Measurements from ENCODE around the gene TMEM30A.

The TMEM30A gene

DNA sequence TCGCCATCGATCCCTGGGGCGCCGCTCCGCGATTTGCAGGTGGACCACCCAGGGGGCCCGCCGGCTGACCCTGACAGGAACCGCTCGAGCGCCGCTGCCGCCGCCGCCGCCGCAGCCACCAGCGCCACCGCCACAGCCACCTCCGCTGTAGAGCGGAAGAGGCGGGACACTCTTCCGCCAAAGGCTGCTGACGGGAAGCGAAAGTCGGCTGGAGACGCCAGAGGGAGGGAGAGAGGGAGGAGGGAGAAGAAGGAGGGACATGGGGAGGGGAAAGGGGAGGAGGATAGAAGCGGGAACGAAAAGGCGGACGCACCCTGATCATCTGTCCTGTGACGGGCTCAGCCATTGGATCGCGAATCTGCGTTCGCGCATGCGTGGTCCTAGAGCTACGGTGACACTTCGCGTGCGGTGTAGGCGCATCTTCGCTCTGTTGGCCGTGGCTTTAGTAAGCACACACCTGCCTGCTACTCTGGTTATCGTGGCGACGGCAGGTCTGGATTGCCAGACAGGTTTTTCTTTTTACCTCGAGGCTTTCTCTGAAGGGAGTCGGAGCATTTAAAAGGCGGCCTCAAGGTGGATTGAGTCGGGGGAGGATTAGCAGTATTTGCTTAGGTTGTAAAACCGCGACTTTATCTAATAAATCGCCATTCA, at the start of gene TMEM30A:
TMEM30A (minus strand) TSS at position 161 of the 651 bp plus-strand sequence; CDS start at position 7, 154 bp downstream.
- peak; percentile 96 for DNase-seq (ENCODE audit: low read depth)

DNA sequence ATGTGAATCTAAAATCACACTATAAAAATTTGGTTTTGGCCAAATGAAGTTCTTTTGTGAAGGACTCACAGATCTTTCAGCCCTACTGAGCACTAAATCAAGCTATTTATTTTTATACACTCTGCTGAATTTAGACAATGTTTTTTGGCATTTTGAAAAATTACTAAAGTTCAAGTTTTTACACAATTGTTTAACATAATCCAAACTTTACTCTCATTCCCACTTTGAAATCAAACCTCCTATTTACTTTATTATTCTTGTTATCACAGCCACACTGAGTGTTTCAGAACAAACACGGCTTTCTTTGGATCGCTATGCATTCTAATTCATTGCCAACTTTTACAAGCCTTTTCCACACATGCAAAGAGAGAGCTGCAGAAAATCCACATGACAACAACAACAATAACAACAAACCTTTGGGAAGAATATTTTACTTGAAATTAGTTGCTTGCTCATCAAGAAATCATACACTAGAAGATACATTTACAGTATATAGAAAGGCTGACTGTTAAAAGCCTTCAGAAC, 49.1 kb upstream of the TMEM30A start:
- DNase-seq (ENCODE audit: low read depth) = no peak

DNA sequence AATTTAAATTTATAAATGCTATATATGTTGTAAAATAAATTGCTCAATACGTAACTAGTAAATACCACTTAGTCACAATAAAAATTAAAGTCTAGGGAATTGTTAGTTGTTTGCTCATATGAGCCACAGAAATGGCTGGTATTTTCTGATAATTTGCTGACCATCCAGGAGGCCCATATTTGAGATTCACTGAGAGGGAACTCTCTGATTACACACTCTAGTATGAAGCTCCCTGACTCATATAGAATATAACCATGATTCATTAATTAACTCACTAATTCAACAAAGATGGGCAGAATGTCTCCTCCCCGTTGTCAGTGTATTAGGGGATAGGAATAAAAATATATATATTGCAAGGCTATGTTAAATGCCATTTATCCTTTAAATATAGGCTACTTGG, 46.6 kb upstream of the TMEM30A start:
- no peak for DNase-seq (ENCODE audit: low read depth)

DNA sequence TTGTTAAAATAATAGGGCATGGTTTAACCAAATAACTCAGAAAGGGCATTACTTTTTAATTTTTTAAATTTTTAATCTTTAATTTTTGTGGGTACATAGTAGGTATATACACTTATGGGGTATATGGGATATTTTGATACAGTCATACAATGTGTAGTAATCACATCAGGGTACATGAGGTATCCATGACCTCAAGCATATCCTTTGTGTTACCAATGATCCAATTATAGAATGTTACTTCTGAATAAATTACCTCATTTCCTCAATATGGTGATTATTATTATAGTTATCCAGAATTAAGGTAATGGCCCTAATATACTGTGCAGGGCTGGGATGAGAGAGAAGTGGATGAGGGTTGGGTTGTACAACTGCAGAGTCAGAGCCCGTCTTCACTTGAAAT, 45.1 kb upstream of the TMEM30A start:
- DNase-seq (ENCODE audit: low read depth) = no peak

DNA sequence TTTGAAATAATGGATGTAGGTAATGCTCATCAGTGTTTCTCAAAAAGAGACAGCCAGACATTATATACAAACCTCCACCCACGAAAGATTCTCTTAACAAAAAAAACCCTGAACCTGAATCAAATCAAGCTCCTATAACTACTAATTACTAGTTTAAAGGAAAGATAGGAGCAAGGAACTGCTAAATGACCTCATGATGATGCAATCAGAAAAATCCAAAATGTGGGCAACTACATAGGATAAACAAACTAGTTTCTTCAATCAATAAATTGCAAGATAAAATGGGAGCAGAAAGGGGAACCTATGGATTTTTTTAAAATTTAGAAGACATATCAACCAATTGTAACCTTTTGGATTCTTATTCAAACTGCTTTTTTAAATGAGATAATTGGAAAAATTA, 43.2 kb upstream of the TMEM30A start:
- DNase-seq (ENCODE audit: low read depth) = no peak

DNA sequence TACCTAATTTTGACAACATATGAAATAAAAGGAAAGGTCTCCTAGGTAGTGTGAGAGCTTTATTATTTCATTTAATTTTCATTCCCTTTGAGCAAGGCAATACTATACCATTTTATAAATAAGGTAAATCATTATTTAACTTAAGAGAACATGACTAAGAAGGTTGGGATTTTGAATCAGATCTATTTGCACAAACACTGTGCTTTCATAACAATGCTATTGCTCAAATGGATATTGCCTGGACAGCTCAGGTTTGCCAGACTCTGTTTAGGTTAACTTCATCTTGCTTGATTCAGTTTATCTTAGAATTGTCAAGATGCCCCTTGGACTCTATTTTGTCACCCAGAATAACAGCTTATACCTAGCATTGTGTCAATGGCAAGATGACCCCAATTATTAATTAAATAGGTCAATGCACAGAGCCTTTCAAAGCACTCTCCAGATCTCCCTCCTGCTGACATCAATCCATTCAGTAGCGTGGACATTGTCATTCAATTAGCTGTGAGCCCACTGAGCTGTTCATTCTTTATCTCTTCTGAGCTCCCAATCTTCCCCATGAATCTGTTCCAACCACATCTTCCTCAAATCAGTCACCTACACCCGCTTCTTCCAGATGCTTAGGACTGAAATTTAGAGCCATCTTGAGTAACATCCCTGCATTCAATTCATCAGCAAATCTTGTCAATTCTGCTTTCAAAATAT, 42.1 kb upstream of the TMEM30A start:
- DNase-seq (ENCODE audit: low read depth) = no peak

DNA sequence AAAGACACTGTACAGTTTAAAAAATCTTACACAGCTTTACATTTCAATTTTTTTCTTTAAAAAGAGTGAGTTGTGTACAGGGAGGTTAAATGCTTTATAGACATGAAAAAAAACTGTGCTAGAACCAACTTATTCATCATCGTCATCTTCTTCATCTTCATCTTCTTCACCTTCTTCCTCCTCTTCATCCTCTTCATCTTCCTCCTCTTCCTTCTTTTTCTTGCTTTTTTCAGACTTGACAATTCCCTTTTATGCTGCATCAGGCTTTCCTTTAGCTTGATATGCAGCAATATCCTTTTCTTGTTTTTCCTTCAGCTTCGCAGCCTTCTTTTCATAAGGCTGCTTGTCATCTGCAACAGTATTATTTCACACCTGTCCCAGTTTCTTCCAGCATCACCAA, 34.3 kb upstream of the TMEM30A start:
- no peak for DNase-seq (ENCODE audit: low read depth)

DNA sequence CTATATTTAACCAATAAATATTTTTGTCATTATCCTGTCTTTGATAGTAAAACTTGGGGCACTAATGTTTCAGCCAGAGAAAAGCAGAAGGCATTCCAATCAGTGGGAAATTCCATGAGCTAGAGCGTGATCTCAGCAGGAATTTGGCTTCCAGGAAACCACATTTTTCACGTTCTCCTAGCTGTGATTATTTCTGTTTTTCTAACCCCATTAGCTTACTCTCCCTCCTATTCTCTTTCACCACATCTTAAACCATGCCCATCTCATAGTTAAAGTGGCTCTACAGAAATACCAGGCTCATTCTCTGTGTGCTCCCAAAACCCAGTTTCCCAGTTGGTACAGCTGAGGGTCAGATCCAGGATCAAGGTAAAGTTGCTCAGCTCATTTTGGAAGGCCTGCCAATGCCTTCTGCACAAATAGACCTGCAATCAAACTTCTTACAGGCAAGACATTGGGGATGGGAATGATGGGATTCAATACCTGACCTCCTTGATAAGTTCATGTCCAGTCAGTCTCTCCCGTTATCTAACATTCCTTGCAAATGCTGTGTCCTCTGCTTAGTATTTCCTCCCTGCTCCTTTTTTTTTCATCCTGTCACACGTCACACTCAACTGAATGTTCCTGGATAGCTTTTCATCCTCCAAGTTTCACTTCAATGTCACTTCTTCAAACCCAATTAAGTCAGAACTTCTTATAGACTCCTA, 33.1 kb upstream of the TMEM30A start:
- no peak for DNase-seq (ENCODE audit: low read depth)

DNA sequence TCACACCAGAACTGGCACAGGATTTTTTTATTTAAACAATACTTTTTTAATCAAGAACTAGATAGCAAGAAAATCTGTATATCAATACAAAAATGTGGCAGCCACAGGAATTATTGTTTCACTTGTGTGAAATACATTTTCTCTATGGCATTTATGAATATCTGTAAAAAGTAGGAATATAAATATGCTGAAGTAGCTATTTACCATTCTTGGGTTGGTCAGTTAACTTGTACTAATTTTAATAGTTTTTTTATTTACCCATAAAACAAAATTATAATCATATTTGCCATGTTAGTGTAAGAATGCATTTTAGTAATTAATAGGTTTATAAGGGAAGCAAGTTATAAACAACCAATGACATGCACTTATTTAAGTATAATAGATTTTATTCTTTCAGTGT, 31.4 kb upstream of the TMEM30A start:
- DNase-seq (ENCODE audit: low read depth) = no peak

DNA sequence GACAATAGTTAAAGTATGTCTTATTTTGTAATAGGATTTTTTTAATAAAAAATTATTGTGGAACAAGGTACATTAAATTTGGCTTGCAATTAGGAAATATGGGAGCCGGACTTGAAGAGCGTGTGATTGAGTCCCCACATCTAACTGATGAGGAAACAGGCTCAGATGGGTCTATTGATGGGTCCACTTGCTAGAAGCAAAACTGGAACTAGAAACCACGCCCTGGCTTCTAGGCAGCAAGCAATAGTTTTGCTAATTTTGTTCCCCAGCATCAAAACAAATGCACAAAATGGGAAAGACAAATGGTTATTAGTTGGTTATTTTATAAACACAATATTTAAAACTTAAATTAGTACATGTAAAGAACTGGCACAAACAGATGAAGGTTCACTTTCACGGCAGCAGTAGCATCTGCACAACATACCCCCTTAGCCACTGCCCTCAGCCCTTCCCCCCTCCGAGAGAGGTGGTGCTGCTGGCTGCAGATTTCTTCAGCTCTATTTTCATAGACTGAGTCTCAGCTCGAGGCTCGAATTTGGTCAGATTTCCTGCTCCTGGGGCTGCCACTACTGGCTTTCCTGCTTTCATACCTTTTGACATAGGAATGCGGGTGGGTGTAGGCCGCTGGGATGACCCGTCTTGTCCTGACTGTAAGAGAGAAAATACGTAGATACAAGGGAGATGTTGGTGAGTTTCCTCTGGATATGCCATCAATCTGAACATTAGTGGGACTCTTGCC, 23.8 kb upstream of the TMEM30A start:
- no peak for DNase-seq (ENCODE audit: low read depth)

DNA sequence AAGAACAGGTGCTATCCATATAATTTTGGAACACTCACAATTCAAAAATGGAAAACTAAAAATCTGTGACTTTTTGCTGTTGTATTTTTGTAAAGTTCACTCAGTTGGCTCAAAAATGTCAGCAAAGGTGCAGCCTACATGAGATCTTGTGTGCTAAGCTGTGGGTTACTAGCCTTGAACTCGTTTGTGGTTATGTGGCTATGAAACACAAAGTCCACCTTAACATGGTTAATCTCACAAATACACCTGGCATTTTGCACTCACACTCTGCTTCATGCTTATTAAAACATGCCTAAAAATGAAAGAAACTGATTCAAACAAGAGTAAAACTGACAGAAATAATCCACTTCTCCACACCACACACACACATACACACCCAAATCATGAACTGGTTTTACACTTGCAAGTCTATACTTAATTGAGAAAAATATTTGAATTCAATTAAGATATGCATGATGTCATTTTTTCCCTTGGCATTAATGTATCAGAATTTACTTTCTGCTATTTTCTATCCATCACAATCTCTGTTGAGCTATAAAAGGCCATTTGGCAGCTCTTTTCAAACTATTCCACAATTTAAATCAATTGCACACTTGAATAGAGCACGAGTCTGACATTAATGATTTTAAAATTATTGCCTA, 22.9 kb upstream of the TMEM30A start:
- DNase-seq (ENCODE audit: low read depth) = no peak

DNA sequence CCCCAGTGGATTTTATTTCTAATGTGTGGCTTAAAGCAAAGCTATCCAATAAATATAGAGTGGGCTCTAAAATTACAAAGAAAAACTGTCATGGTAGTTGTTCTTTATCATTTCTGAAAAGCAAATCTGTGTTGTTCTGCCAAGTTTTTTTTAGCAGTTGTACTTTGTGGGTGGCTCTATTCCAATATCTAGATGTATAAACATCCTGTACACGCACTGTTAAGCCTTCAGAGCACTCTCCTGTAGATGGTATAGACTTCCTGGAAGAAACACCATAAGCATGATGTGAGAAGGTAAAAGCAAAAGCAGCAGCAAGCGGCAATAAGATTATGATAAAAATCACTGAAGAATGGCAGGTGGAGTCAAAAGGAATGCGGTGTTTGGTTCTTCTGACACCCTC, 21.5 kb upstream of the TMEM30A start:
- DNase-seq (ENCODE audit: low read depth) = no peak

DNA sequence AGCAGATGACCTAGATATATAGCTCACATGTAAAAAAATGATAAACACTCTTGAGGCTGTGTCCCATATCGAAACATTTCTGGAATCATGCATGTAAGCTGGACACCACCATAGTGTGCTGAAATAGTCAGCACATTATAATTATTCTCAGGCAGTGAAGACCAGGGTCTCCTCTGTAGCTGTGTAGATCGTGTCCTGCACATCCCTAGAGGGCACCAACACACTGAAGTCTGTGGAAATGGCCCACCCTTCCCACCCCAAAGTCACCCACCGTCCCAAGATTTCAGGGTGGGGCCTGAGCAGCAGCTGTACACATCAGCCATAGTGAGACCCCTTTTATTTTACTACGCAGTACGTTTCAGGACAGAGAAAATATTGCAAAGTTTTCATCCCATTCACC, 21.0 kb upstream of the TMEM30A start:
- DNase-seq (ENCODE audit: low read depth) = no peak

DNA sequence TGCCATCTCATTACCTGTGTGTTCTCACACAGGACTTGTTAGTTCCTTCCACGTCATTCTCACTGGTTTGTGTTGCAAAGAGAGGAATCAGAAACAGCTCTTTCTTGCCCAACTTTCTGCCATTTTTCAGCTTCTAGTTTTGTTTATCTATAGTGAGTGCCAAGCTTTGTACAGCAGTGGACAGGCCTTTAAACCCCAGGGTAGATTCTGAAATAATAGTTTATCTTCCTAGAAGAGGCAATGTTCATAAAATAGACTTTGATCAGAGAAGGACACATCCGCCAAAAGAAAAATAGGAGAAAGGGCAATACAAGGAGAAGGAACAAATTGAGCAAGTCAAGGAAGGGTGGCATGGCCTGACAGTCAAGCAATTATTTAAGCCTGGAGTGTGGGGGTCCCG, 17.7 kb upstream of the TMEM30A start:
- DNase-seq (ENCODE audit: low read depth) = no peak

DNA sequence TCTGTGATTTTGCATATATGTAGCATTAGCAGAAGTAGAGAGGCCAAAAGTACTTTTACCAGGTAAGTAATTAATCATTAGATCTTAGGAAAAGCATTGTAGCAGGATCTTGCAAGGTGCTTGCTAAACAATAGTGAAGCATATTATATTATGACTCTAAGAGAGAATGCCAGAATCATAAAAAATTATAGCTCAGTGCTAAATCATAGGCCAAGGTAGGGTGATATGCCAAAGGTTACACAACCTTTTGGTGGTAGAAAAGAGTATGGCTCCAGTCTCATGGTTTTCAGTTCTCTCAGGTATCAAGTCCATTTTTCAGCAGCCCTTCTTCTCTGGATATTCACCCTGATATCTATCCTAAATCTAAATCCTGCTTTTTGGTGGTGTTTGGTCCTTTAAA, 16.9 kb upstream of the TMEM30A start:
- no peak for DNase-seq (ENCODE audit: low read depth)

DNA sequence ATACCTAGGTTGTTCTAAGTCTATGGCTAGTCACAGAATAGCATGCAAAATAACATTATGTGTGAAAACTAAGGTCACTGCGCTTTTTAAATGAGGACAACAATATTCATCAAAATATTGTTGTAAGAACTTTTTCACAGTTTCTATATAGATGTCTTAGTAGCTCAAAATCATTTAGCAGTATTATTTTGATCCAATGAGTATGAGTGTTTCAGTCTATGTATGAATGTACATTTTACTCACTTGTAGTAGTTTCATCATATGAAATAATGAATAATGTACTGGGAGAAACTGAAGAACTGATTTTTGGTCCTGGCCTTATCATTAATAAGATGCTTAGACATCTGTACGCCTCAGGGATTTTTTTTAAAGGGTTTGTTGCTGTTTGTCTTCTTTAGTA, 16.5 kb upstream of the TMEM30A start:
- DNase-seq (ENCODE audit: low read depth) = no peak

DNA sequence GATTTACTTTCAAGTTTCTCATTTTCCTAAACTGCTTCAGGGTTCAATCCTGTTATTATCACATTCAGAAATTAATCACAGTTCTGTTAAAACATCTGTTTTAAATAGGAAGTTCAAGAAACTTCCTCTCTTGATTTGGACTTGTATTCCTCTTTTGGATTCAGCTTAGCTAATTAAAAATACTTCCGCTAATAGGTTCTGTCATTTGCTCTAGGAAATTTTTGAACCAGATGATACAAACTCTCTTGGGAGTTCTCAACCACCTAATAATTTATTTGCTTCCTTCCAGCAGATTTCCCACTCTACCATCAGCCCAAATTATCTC, 15.9 kb upstream of the TMEM30A start:
- DNase-seq (ENCODE audit: low read depth) = no peak

DNA sequence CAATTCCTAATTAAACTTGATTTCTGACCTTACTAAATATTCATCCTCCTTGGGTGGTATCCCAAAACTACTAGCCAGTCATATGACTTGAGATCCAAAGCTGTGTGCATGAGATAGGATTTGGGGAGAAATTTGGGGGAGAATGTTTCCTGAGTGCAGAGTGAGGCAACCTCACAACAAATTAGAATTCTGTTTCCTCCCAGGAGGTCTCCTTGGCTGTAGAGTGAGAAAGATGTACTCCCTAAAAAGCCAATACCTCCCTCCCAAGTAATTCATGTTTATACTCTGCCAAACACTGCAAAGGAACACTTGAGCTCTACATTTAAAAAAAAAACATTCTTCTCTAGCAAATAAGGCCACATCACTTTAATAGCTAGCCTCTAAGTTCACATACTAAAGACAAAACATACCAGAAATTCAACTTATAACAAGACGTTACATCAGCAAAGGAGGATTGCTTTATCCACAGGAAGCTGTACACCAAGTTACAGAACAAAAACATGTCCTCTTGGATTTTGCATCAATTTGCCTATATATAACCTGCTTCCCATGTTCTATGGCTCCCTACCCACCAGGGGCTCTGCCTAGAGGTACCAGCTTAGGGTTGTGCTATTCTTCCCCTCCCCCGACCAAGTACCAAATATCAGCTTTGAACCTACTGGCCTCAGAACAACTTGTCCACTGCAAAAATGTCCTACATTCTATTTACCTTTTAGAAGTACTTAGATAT, 15.4 kb upstream of the TMEM30A start:
- DNase-seq (ENCODE audit: low read depth) = no peak

DNA sequence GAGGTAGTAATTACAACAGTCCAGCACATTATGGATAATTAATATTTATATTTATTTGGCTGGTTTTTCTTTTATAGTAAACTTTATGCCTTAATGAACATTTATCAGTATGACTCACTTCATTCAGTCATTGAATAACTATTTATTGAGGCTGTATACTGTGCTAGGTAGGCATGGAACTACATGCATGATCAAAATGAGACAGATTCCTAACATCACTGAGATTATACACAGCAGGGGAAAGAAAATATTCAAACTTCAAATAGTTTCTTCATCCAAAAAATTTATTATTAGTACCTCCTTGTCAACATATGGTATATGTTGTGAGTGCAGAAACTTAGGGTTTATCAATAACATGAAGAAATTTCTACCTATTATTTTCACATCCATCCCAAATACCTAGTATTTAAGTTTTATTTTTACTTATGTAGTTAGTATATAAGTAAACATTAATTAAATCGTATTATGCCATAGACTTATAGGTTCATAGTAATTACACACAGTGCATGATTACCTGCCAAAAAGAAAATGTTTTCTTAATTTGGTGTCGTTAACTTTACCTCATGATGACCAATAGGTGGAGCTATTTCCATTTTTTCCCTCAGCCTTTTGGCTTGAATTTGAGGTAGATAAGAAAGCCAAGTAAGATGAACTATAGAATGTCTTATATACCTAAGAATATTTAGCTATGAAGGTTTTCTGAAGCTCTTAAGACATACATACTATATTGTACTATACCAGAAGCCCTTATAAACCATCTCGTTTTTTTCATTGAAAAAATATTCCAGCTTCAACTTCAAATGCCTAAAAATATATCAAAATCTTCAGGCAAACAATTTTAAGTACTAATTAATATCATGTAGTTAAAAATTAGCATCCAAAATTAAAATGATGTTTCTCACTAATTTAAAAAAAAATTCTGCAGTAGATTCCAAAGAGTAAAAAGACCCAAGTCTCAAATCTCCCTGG, 12.5 kb upstream of the TMEM30A start:
- DNase-seq (ENCODE audit: low read depth) = no peak

DNA sequence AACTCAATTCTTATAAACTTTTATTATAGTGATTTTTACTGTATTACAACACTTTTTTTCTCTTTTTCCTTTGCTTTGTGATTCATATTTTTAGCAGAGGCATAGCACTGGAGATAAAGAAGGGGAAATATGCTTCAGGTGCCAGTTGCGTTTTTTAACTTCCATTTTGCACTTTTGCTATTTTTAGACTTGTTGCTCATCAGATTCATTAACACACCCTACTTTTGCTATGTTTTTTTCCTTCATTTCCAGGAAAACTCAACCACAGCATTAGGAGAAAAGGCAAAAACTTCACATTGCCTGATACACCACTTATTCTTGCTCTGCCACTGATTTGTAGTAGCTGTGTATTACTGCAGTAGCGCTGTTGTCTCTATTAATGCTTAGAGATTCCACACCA, 8.0 kb upstream of the TMEM30A start:
- DNase-seq (ENCODE audit: low read depth) = no peak

Data from activated T-cell treated with anti-CD3 and anti-CD28 coated beads for 24 hours (primary cell).